ENCODE measurements around the gene CFAP45.

DNA sequence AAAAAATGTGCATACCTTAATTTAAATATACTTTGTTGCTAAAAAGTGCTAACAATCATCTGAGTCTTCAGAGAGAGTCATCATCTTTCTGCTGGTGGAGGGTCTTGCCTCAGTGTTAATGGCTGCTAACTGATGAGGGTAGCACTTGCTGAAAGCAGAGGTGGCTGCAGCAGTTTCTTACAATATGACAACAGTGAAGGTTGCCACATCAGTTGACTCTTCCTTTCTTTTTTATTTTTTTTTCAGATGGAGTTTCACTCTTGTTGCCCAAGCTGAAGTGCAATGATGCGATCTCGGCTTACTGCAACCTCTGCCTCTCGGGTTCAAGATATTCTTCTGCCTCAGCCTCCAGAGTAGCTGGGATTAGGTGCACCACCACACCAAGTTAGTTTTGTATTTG lies 2.6 kb upstream of the CFAP45 start:
- TF ChIP-seq CTCF (conservative IDR thresholded peaks at IDR 0.05) (no peak), EZH2 (IDR thresholded peaks at IDR 0.05; ENCODE audit: low read depth) (no peak)
